GM06990 (cell line): ENCODE results near the gene DEAF1.

Source experiments
- DNase-seq: peaks from one replicate; pipeline ENCODE4 v3.0.0-alpha.2; 2011; ENCODE audit not compliant: insufficient read length; ENCODE audit errors: extremely low read depth
- H3K27me3 ChIP-seq: replicated peaks from 2 replicates; pipeline ENCODE4 v1.6.0; 2011; ENCODE audit warnings: low read length; ENCODE audit not compliant: control insufficient read depth, insufficient read depth
- H3K36me3 ChIP-seq: 2 replicates; pipeline ENCODE4 v1.5.1; 2011; ENCODE audit warnings: low read length; ENCODE audit not compliant: control insufficient read depth, insufficient read depth
- H3K4me3 ChIP-seq: replicated peaks from 2 replicates; pipeline ENCODE4 v1.5.1; 2011; ENCODE audit warnings: low read depth, mild to moderate bottlenecking, control low read depth, low read length
- CTCF ChIP-seq: IDR thresholded peaks from 2 replicates; pipeline ENCODE4 v1.5.1; 2011; ENCODE audit warnings: low read length, control low read depth, mild to moderate bottlenecking, inconsistent platforms; ENCODE audit not compliant: insufficient read depth, poor library complexity, severe bottlenecking

The DEAF1 gene

GRCh38 chr11:679271-680207 lies 15.5 kb downstream of the DEAF1 start:
- DNase-seq, result no peak
- TF ChIP-seq CTCF, result no peak
- Histone ChIP-seq H3K36me3 (peaks cover 6% of the 10 kb centered on the region), H3K4me3 (no peak overlapping the region), H3K27me3 (no peaks in the 10 kb centered on the region)

GRCh38 chr11:678297-678696 lies 16.7 kb downstream of the DEAF1 start:
- Histone ChIP-seq H3K36me3 (peaks cover 10% of the 10 kb centered on the region), H3K4me3 (no peak overlapping the region), H3K27me3 (no peaks in the 10 kb centered on the region)
- TF ChIP-seq CTCF, result no peak
- DNase-seq, result no peak

DNA sequence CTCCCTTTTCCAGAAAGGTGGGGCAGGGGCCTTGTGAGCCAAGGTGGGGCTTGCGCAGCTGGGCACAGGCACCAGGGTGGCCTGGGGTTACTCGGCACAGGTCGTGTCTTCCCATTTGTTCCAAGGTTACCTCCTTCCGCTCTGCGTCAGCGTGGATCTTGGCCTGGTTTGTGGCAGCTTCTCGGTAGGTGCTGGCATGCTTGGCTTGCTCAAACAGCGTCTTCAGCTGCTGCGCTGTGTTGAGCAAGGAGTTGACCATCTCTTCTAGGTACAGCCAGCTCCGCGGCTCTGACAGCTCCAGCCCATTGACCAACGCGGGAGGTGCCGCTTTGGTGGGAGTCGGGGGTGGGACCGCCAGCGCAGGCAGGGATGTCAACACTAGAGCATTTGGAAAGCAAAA lies 20.6 kb downstream of the DEAF1 start:
- no peak for TF ChIP-seq CTCF
- Histone ChIP-seq H3K36me3 (peaks cover 4% of the 10 kb centered on the region), H3K4me3 (no peak overlapping the region), H3K27me3 (no peaks in the 10 kb centered on the region)
- no peak for DNase-seq

DNA sequence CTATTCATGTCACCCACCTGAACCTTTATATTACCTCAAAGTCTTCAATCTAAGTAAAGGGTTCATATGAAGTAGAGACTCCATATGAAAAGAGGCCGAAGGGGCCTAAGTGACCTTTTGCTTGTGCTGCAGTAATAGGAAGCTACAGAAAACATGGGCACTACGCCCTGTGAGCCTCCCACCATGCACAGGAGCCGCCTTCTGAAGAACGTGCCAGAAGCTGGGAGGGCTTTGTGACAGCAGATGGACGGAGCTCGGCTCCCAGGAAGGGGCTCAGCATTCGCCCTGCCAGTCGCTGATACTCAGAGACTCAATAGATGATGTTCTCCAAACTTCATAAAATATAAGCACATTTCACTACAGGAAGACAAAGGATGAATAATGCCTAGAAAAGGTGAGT lies 21.2 kb downstream of the DEAF1 start:
- no peak for TF ChIP-seq CTCF
- Histone ChIP-seq H3K36me3 (peaks cover 4% of the 10 kb centered on the region), H3K27me3 (no peaks in the 10 kb centered on the region), H3K4me3 (no peak overlapping the region)
- DNase-seq, result no peak

DNA sequence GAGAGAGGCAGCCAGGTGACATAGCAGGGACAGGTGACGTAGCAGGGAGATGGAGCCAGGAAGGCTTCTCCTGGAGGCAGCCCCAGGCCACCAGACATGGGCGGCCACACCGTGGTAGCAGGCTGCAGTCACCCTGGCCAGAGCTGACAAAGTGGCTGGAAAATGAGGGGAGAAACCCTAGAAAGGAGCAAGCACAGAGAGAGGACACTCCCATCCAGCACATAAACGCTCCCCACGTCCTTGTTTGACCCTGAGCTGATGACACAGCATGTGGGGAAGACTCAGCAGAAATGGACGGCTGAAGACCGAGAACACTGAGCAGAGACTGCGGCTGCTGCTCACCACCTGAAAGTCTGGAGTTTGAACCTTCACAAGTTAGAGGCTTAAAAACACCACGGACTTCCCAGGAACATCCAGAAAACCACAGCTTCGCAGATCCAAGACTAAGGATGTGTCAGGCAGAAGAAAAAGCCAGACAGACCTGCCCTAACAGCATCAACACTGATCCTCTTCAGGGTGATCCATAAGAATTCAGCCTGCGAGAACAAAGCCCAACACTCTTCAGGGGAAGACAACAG lies 29.2 kb downstream of the DEAF1 start:
- Histone ChIP-seq H3K27me3 (no peaks in the 10 kb centered on the region), H3K4me3 (no peak overlapping the region), H3K36me3 (peaks cover 10% of the 10 kb centered on the region)
- no peak for TF ChIP-seq CTCF
- DNase-seq, result no peak
